DND-41 (cell line): ENCODE results near the gene RBMX.
"Not testable (repeated sequence)": the region's sequence is repeated elsewhere in the genome, so short reads cannot be mapped to it uniquely, and the experiment has no call there.

Source experiments
- ATAC-seq: fragments of 200-7000 bp; cut with Tn5 transposase; 3 replicates; pipeline ENCODE4 v1.9.1; 2021; ENCODE audit warnings: low read depth; ENCODE audit not compliant: insufficient read depth
- DNase-seq: peaks from one replicate; pipeline ENCODE4 v3.0.0-alpha.2; 2020
- H2AFZ ChIP-seq: 2 replicates; pipeline ENCODE4 v1.6.0; 2012; ENCODE audit warnings: low read depth, low read length
- H3K27ac ChIP-seq: 2 replicates; pipeline ENCODE4 v1.5.1; 2012; ENCODE audit warnings: low read length, inconsistent platforms
- H3K27me3 ChIP-seq: fragments of 200-600 bp; sonication (generic); 2 replicates; pipeline ENCODE4 v1.6.0; 2012; ENCODE audit warnings: low read length, mild to moderate bottlenecking, inconsistent platforms; ENCODE audit not compliant: insufficient read depth, poor library complexity
- H3K36me3 ChIP-seq: 2 replicates; pipeline ENCODE4 v1.5.1; 2012; ENCODE audit warnings: low read length, inconsistent platforms; ENCODE audit not compliant: insufficient read depth
- H3K4me1 ChIP-seq: 2 replicates; pipeline ENCODE4 v1.5.1; 2012; ENCODE audit warnings: mild to moderate bottlenecking, low read length; ENCODE audit not compliant: insufficient read depth
- H3K4me2 ChIP-seq: 2 replicates; pipeline ENCODE4 v1.6.0; 2012; ENCODE audit warnings: mild to moderate bottlenecking, moderate library complexity, low read length, inconsistent platforms; ENCODE audit not compliant: insufficient read depth
- H3K4me3 ChIP-seq, 2 experiments: fragments of 200-600 bp in 1 of 2; shearing (Covaris generic) in 1 of 2; 2 replicates each; pipeline ENCODE4 v1.5.1; 2012 to 2016; ENCODE audit warnings: inconsistent platforms in 2 of 2, low read length in 2 of 2, mild to moderate bottlenecking in 2 of 2, low read depth in 1 of 2, moderate library complexity in 1 of 2
- H3K79me2 ChIP-seq: 2 replicates; pipeline ENCODE4 v1.6.0; 2012; ENCODE audit warnings: low read length, inconsistent platforms; ENCODE audit not compliant: insufficient read depth
- H3K9ac ChIP-seq: 2 replicates; pipeline ENCODE4 v1.6.0; 2012; ENCODE audit warnings: low read depth, mild to moderate bottlenecking, inconsistent platforms, low read length, moderate library complexity
- H3K9me3 ChIP-seq: 2 replicates; pipeline ENCODE4 v1.5.1; 2012; ENCODE audit warnings: low read length, moderate library complexity, mild to moderate bottlenecking, inconsistent platforms; ENCODE audit not compliant: insufficient read depth, severe bottlenecking
- H4K20me1 ChIP-seq: 2 replicates; pipeline ENCODE4 v1.6.0; 2012; ENCODE audit warnings: low read length; ENCODE audit not compliant: insufficient read depth
- CTCF ChIP-seq: IDR thresholded peaks from 2 replicates; pipeline ENCODE4 v1.5.1; 2012; ENCODE audit warnings: borderline replicate concordance, low read length, moderate library complexity, mild to moderate bottlenecking; ENCODE audit not compliant: poor library complexity, severe bottlenecking; ENCODE audit errors: extremely low read depth
- EZH2 ChIP-seq: IDR thresholded peaks from 3 replicates; pipeline ENCODE4 v1.6.1; 2012; ENCODE audit warnings: borderline replicate concordance, low read depth, mild to moderate bottlenecking, moderate library complexity, low read length, inconsistent platforms; ENCODE audit not compliant: severe bottlenecking

The RBMX gene

GRCh38 chrX:136880452-136881013, at the start of gene RBMX:
RBMX (minus strand) TSS chrX:136880725; CDS start chrX:136879427, 1,298 bp downstream.
- peak within 1 kb of the TSS; percentile 93 to 96 for H3K4me3 ChIP-seq
- H3K79me2 ChIP-seq: peaks cover 51% of the 10 kb centered on the region
- peak within 1 kb of the TSS; percentile 86 for H3K4me2 ChIP-seq
- H3K9me3 ChIP-seq: no peaks in the 10 kb centered on the region
- DNase-seq: peak; percentile 94
- H4K20me1 ChIP-seq: peaks cover 31% of the 10 kb centered on the region
- no peaks in the 10 kb centered on the region for H3K27me3 ChIP-seq
- ATAC-seq: peak; percentile 90
- no peak for TF ChIP-seq CTCF
- H2AFZ ChIP-seq: peak within 1 kb of the TSS; percentile 59
- peaks cover 45% of the 10 kb centered on the region for H3K36me3 ChIP-seq
- peak within 1 kb of the TSS; percentile 100 for H3K27ac ChIP-seq
- peak within 1 kb of the TSS; percentile 98 for H3K9ac ChIP-seq
- H3K4me1 ChIP-seq: peaks cover 43% of the 10 kb centered on the region

- not testable (repeated sequence) for H3K4me3 ChIP-seq, H3K79me2 ChIP-seq, H4K20me1 ChIP-seq, H3K4me1 ChIP-seq, H3K9ac ChIP-seq, H3K36me3 ChIP-seq, ATAC-seq, H3K4me2 ChIP-seq, DNase-seq, H3K9me3 ChIP-seq, H3K27me3 ChIP-seq, H2AFZ ChIP-seq, H3K27ac ChIP-seq
Measured at GRCh38 chrX:136921438-136921837, 40.9 kb upstream of the RBMX start.

- peaks cover 2% of the 10 kb centered on the region for H3K4me1 ChIP-seq
- DNase-seq (no peak), ATAC-seq (no peak)
- no peaks in the 10 kb centered on the region for H3K79me2 ChIP-seq
- H3K27ac ChIP-seq: no peak overlapping the region
- no peak overlapping the region for H3K4me2 ChIP-seq
- no peaks in the 10 kb centered on the region for H4K20me1 ChIP-seq
- H3K27me3 ChIP-seq: no peaks in the 10 kb centered on the region
- H3K36me3 ChIP-seq: no peaks in the 10 kb centered on the region
- no peaks in the 10 kb centered on the region for H3K9me3 ChIP-seq
- H2AFZ ChIP-seq: no peak overlapping the region
- H3K9ac ChIP-seq: no peak overlapping the region
- TF ChIP-seq CTCF (no peak), EZH2 (no peak)
- no peak overlapping the region for H3K4me3 ChIP-seq
Measured at GRCh38 chrX:136920001-136920400, 39.5 kb upstream of the RBMX start.

- H2AFZ ChIP-seq: no peak overlapping the region
- 0 out of 2 replicates have a peak, but pooled peaks cover 3% of the 10 kb centered on the region for H3K4me1 ChIP-seq
Measured at GRCh38 chrX:136916827-136917226, 36.3 kb upstream of the RBMX start.

DNA sequence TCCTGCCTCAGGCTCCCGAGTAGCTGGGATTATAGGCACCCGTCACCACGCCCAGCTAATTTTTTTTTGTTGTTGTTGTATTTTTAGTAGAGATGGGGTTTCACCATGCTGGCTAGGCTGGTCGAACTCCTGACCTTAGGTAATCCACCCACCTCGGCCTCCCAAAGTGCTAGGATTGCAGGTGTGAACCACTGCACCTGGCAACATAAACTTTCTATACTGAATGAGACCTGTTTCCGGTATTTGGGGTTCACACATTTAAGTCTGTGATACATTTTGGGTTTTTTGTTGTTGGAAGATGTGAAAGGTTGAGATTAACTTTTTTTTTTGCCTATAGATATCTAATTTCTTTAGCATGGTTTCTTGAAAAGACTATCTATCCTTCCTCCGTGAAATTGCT, 31.1 kb upstream of the RBMX start:
- not testable (repeated sequence) for H3K9ac ChIP-seq, H4K20me1 ChIP-seq, H3K4me2 ChIP-seq, ATAC-seq, H3K27me3 ChIP-seq, H3K4me3 ChIP-seq, DNase-seq, H3K36me3 ChIP-seq, H3K79me2 ChIP-seq, H3K27ac ChIP-seq, H2AFZ ChIP-seq, H3K9me3 ChIP-seq
- H3K4me1 ChIP-seq: peaks cover 25% of the 10 kb centered on the region

More at GRCh38 chrX:136916827-136917226, 36.3 kb upstream of the RBMX start:
- Histone ChIP-seq H3K4me3 (no peak overlapping the region), H3K27me3 (no peaks in the 10 kb centered on the region), H3K4me2 (no peak overlapping the region), H3K36me3 (no peaks in the 10 kb centered on the region), H3K9me3 (no peaks in the 10 kb centered on the region), H3K27ac (no peak overlapping the region), H3K9ac (no peak overlapping the region), H4K20me1 (no peaks in the 10 kb centered on the region), H3K79me2 (no peaks in the 10 kb centered on the region)
- no peak for ATAC-seq
- TF ChIP-seq EZH2: no peak
- no peak for TF ChIP-seq CTCF
- no peak for DNase-seq
